HL-60 (cell line): Measurements from ENCODE around the gene TRERF1.

Experiments
- DNase-seq, 2 experiments: peaks; one replicate each; pipeline ENCODE4 v3.0.0-alpha.2; 2010 to 2020; ENCODE audit warnings: low read depth in 1 of 2, low spot score in 1 of 2
- H3K27ac ChIP-seq: fragments of 250-450 bp; sonication (Bioruptor Pico); replicated peaks from 2 replicates; pipeline ENCODE4 v1.5.1; 2020; ENCODE audit warnings: mild to moderate bottlenecking, moderate library complexity
- H3K27me3 ChIP-seq: fragments of 250-450 bp; sonication (Bioruptor Pico); 2 replicates; pipeline ENCODE4 v1.5.1; 2021; ENCODE audit warnings: mild to moderate bottlenecking, moderate library complexity; ENCODE audit not compliant: insufficient read depth, poor library complexity, severe bottlenecking
- H3K4me3 ChIP-seq: replicated peaks from 2 replicates; pipeline ENCODE4 v1.5.1; 2011; ENCODE audit warnings: mild to moderate bottlenecking, control low read depth, low read length; ENCODE audit not compliant: insufficient read depth
- GABPA ChIP-seq: IDR thresholded peaks from 2 replicates; pipeline ENCODE4 v1.6.1; 2012; ENCODE audit warnings: low read depth
- POLR2AphosphoS5 ChIP-seq: IDR thresholded peaks from 2 replicates; pipeline ENCODE4 v1.6.1; 2012; ENCODE audit warnings: low read depth
- REST ChIP-seq: IDR thresholded peaks from 2 replicates; pipeline ENCODE4 v1.6.1; 2012; ENCODE audit warnings: low read depth; ENCODE audit not compliant: insufficient replicate concordance
- SPI1 ChIP-seq: IDR thresholded peaks from 2 replicates; pipeline ENCODE4 v1.6.1; 2012; ENCODE audit warnings: low read depth, mild to moderate bottlenecking, borderline replicate concordance
- TF ChIP-seq, protein P1 (sequence below): IDR thresholded peaks from one replicate; pipeline ENCODE4 v1.5.1; 2011; ENCODE audit warnings: low read length, control low read depth, inconsistent platforms; ENCODE audit not compliant: insufficient read depth

TRERF1 gene

GRCh38 chr6:42177514-42178364 is 274.0 kb downstream of the TRERF1 start:
- TF ChIP-seq, protein P1, sequence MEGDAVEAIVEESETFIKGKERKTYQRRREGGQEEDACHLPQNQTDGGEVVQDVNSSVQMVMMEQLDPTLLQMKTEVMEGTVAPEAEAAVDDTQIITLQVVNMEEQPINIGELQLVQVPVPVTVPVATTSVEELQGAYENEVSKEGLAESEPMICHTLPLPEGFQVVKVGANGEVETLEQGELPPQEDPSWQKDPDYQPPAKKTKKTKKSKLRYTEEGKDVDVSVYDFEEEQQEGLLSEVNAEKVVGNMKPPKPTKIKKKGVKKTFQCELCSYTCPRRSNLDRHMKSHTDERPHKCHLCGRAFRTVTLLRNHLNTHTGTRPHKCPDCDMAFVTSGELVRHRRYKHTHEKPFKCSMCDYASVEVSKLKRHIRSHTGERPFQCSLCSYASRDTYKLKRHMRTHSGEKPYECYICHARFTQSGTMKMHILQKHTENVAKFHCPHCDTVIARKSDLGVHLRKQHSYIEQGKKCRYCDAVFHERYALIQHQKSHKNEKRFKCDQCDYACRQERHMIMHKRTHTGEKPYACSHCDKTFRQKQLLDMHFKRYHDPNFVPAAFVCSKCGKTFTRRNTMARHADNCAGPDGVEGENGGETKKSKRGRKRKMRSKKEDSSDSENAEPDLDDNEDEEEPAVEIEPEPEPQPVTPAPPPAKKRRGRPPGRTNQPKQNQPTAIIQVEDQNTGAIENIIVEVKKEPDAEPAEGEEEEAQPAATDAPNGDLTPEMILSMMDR: no peak
- TF ChIP-seq POLR2AphosphoS5 (no peak), GABPA (no peak), REST (no peak), SPI1 (no peak)
- Histone ChIP-seq H3K4me3 (no peak overlapping the region), H3K27me3 (no peaks in the 10 kb centered on the region), H3K27ac (no peak overlapping the region)
- no peak for DNase-seq

GRCh38 chr6:42176981-42177380 is 274.7 kb downstream of the TRERF1 start:
- DNase-seq: no peak
- Histone ChIP-seq H3K4me3 (no peak overlapping the region), H3K27me3 (no peaks in the 10 kb centered on the region), H3K27ac (no peak overlapping the region)
- TF ChIP-seq GABPA: no peak
- TF ChIP-seq, protein P1: no peak
- no peak for TF ChIP-seq POLR2AphosphoS5
- no peak for TF ChIP-seq REST

DNA sequence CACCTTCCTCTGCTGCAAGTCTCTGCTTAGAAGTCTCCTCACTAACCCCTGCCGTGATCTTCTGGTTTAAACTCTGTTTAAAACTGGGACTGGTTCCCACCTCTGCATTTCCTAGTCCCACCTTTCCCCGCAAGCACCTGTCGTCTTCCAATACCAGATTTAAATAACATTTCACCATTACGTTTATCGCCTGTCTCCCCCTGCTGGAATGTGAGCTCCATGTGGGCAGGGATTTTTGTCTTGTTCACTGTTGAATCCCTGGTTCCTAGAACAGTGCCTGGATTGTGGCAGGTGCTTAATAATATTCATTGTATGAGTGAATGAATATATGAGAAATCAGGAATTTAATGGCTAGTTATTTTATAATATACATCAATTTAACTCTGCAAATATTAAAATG is 275.9 kb downstream of the TRERF1 start:
- Histone ChIP-seq H3K27ac (no peak overlapping the region), H3K27me3 (no peaks in the 10 kb centered on the region), H3K4me3 (no peak overlapping the region)
- TF ChIP-seq POLR2AphosphoS5 (no peak), SPI1 (no peak), REST (no peak), GABPA (no peak)
- TF ChIP-seq, protein P1: no peak
- DNase-seq: no peak
